GM12878 (cell line): Measurements from ENCODE around the gene SLC9A7. TPM values are rescaled to one million over a fixed set of nuclear protein-coding genes. Genes with fewer than 3 reads are reported as not detected.

Source experiments
- ATAC-seq: fragments of 200-7000 bp; cut with Tn5 transposase; 3 replicates; pipeline ENCODE4 v1.9.1; 2020; ENCODE audit warnings: mild to moderate bottlenecking, moderate library complexity
- BruUV-seq: library from RNA; stranded (reverse); fragments of 400-500 nt; replicated peaks from 2 replicates; lab custom pipeline; 2021; lab: Mats Ljungman, UMichigan
- CTCF ChIA-PET: fragments of 300-600 bp; sonication (Branson Sonifier 250); formaldehyde crosslinking; extraction: SDS; loops from one replicate; lab custom pipeline; 2021; ENCODE audit warnings: inconsistent platforms; lab: Yijun Ruan, JAX
- POLR2A ChIA-PET: fragments of 350-600 bp; formaldehyde crosslinking; extraction: SDS; loops from one replicate; lab custom pipeline; 2021; ENCODE audit warnings: inconsistent platforms; lab: Charles Lee
- RAD21 ChIA-PET: fragments of 300-600 bp; sonication (Branson Sonifier 250); formaldehyde crosslinking; loops from one replicate; lab custom pipeline; 2023; ENCODE audit warnings: antibody characterized with exemption; ENCODE audit not compliant: unreplicated experiment; lab: Charles Lee
- SMC1A ChIA-PET: fragments of 300-600 bp; sonication (Branson Sonifier 250); formaldehyde crosslinking; loops from one replicate; lab custom pipeline; 2023; ENCODE audit not compliant: unreplicated experiment, uncharacterized antibody; lab: Charles Lee
- DNase-seq: peaks from one replicate; pipeline ENCODE4 v3.0.0-alpha.2; 2011; ENCODE audit warnings: low read depth, low spot score
- FAIRE-seq: peaks from 3 replicates; lab custom pipeline; 2011; peaks lifted over from hg19 to GRCh38; lab: Jason Lieb, UNC
- H2AFZ ChIP-seq: 2 replicates; pipeline ENCODE4 v1.6.0; 2011; ENCODE audit warnings: low read depth, low read length, control low read depth; ENCODE audit not compliant: control insufficient read depth
- H3K27ac ChIP-seq: 2 replicates; pipeline ENCODE4 v1.5.1; 2011; ENCODE audit warnings: control low read depth; ENCODE audit not compliant: control insufficient read depth, insufficient read depth
- H3K27me3 ChIP-seq, 2 experiments: replicated peaks in 1 of 2; 2 replicates each; pipeline versions ENCODE4 v1.6.0 to v1.6.1; 2011; ENCODE audit warnings: low read length in 1 of 2; ENCODE audit not compliant: control insufficient read depth in 2 of 2, insufficient read depth in 2 of 2
- H3K36me3 ChIP-seq, 2 experiments: 2 replicates each; pipeline ENCODE4 v1.5.1; 2011; ENCODE audit warnings: low read length in 1 of 2; ENCODE audit not compliant: control insufficient read depth in 2 of 2, insufficient read depth in 2 of 2
- H3K4me1 ChIP-seq: 2 replicates; pipeline ENCODE4 v1.6.1; 2011; ENCODE audit warnings: mild to moderate bottlenecking, low read length, moderate library complexity, mixed read lengths; ENCODE audit not compliant: control insufficient read depth, insufficient read depth
- H3K4me2 ChIP-seq: 2 replicates; pipeline ENCODE4 v1.6.0; 2011; ENCODE audit warnings: control low read depth; ENCODE audit not compliant: control insufficient read depth, insufficient read depth
- H3K4me3 ChIP-seq: fragments of 200-600 bp; sonication (generic); 2 replicates; pipeline ENCODE4 v1.5.1; 2016
- H3K79me2 ChIP-seq: 2 replicates; pipeline ENCODE4 v1.6.0; 2011; ENCODE audit warnings: low read length; ENCODE audit not compliant: control insufficient read depth, insufficient read depth
- H3K9ac ChIP-seq: 2 replicates; pipeline ENCODE4 v1.8.0; 2011; ENCODE audit warnings: low read length, control low read depth, mixed read lengths; ENCODE audit not compliant: control insufficient read depth, insufficient read depth
- H3K9me3 ChIP-seq: replicated peaks from 3 replicates; pipeline ENCODE4 v1.5.1; 2011; ENCODE audit warnings: mild to moderate bottlenecking, low read length; ENCODE audit not compliant: control insufficient read depth, insufficient read depth
- H4K20me1 ChIP-seq: 2 replicates; pipeline ENCODE4 v1.6.0; 2011; ENCODE audit not compliant: control insufficient read depth, insufficient read depth
- CHD1 ChIP-seq: IDR thresholded peaks from 2 replicates; pipeline ENCODE4 v1.6.1; 2012; ENCODE audit warnings: low read depth, low read length, improper control_type of control experiment
- CHD2 ChIP-seq: IDR thresholded peaks from 2 replicates; pipeline ENCODE4 v1.6.1; 2011; ENCODE audit warnings: low read depth, low read length, improper control_type of control experiment, borderline replicate concordance
- CHD4 ChIP-seq: fragments of 200-600 bp; sonication (generic); IDR thresholded peaks from 2 replicates; pipeline ENCODE4 v1.6.1; 2016; ENCODE audit warnings: mild to moderate bottlenecking
- MTA3 ChIP-seq: IDR thresholded peaks from 2 replicates; pipeline ENCODE4 v1.6.1; 2012; ENCODE audit warnings: low read length, inconsistent platforms, borderline replicate concordance
- RAD51 ChIP-seq: fragments of 450-650 bp; IDR thresholded peaks from 2 replicates; pipeline ENCODE4 v1.6.1; 2016; ENCODE audit warnings: moderate library complexity, mild to moderate bottlenecking, inconsistent platforms
- REST ChIP-seq: IDR thresholded peaks from 2 replicates; pipeline ENCODE4 v1.6.1; 2012; ENCODE audit warnings: mild to moderate bottlenecking, low read depth, low read length
- SIN3A ChIP-seq: IDR thresholded peaks from 2 replicates; pipeline ENCODE4 v1.6.1; 2012; ENCODE audit warnings: low read depth, low read length, improper control_type of control experiment
- ZBTB4 ChIP-seq: fragments of 450-650 bp; formaldehyde crosslinking; IDR thresholded peaks from 2 replicates; pipeline ENCODE4 v1.4.0; 2022; ENCODE audit warnings: mild to moderate bottlenecking, moderate library complexity
- ZNF207 ChIP-seq: fragments of 450-650 bp; IDR thresholded peaks from 2 replicates; pipeline ENCODE4 v1.6.1; 2014; ENCODE audit warnings: antibody characterized with exemption, mild to moderate bottlenecking, borderline replicate concordance
- ZNF384 ChIP-seq: IDR thresholded peaks from 2 replicates; pipeline ENCODE4 v1.6.1; 2012; ENCODE audit warnings: low read depth, mild to moderate bottlenecking, low read length, improper control_type of control experiment, borderline replicate concordance
- WGBS: methylation state at CpG from one replicate; pipeline ENCODE4 v1.1.6; 2016; ENCODE audit warnings: low lambda C conversion rate; ENCODE audit not compliant: insufficient replicate concordance, insufficient coverage; ENCODE audit errors: missing lambda C conversion rate; 5-methylcytosine and 5-hydroxymethylcytosine counted together
- in situ Hi-C: fragments of 300-500 bp; cut with MboI; formaldehyde crosslinking; loops from 9 replicates; pipeline ENCODE4 v1.14.3; 2018; ENCODE audit warnings: mixed read lengths
- intact Hi-C: fragments of 100-400 bp; cut with micrococcal nuclease; formaldehyde crosslinking; loops from one replicate; pipeline ENCODE4 v1.14.2; 2022; ENCODE audit not compliant: unreplicated experiment
- polyA plus RNA-seq, 11 experiments: library from polyadenylated mRNA; depleted of rRNA in 4 of 11; unstranded in 6 of 11; stranded (reverse) in 5 of 11; fragments of >200 nt; fragmentation: Nextera tagmentation in 4 of 11; fragmentation: Illumina TruSeq in 1 of 11; extraction: Ambion mirVana in 4 of 11; extraction: Trizol in 1 of 11; gene quantifications; 1 replicate in 1 of 11; 2 replicates in 10 of 11; pipeline versions ENCODE4 v1.2.1 to v1.2.3, GENCODE V29; 2011 to 2016; ENCODE audit warnings: inconsistent platforms in 2 of 11, missing spikeins in 2 of 11, low read depth in 1 of 11
- total RNA-seq, 4 experiments: library from RNA; depleted of rRNA in 3 of 4; stranded (reverse); fragments of >200 nt in 3 of 4; fragmentation: Illumina TruSeq in 1 of 4; extraction: Trizol in 1 of 4; gene quantifications; 2 replicates each; pipeline versions ENCODE4 v1.2.1 to v1.2.3, GENCODE V29; 2013 to 2021
- TF ChIP-seq, protein P1 (sequence below): fragments of 450-650 bp; IDR thresholded peaks from 2 replicates; pipeline ENCODE4 v1.6.1; 2016; ENCODE audit warnings: mild to moderate bottlenecking, moderate library complexity, borderline replicate concordance

The SLC9A7 gene
- total and polyA plus RNA-seq, 10 of the 15 experiments (the other 5 are each of a cell fraction or from before 2014, with no cell fraction given), result 5.0 to 62.8 (median 30.5) TPM

DNA sequence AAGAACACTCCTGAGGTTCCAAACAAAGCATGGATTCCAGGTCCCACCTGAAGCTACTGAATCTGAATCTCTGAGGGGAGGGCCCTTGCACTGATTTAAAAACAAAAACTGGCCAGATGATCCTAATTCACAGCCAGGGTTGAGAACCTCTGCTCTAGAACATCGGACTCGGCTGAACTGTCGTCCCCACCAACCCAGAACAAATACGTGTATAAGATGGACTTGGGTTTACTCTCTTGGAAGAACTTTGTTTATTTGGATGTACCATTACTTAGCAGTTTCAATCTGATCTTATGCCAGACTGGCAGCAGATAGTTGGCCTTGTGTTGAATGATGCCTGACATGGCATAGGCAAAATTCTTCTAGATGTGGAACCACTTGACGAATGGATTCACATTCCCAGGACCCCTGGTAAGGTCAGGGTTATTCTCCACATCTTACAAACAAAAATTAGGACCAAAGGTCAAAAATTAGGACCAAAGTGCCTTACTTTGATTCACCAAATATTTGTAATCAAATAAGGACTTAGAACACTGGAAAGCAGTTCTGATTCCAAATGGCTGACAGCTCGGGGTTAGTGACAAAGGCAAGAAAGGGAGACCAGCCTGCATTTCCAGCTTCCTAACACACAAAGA, 156.3 kb downstream of the SLC9A7 start:
- no peak for FAIRE-seq
- intact Hi-C loops, result no loop called here

More for the DNA sequence above, 156.3 kb downstream of the SLC9A7 start:
- no peak overlapping the region for H3K27ac ChIP-seq
- BruUV-seq, result TSS peak; percentile 10
- H4K20me1 ChIP-seq, result no peaks in the 10 kb centered on the region
- CTCF ChIA-PET, result interaction anchor here (1.4 to 1.7 kb wide), 2 partner anchors 13 to 22 kb away, joined by 3 to 4 read pairs; no protein-coding TSS in a partner anchor
- WGBS, result 62% methylated on average over 6 of the region's 6 CpGs
- POLR2A ChIA-PET, result no interaction called here
- no peak overlapping the region for H3K4me3 ChIP-seq
- in situ Hi-C loops, result no loop called here
- H2AFZ ChIP-seq, result no peak overlapping the region
- ATAC-seq (no peak), DNase-seq (no peak)
- H3K9me3 ChIP-seq, result no peaks in the 10 kb centered on the region
- H3K9ac ChIP-seq, result no peak overlapping the region
- H3K4me2 ChIP-seq, result no peak overlapping the region
- H3K36me3 ChIP-seq, result no peaks in the 10 kb centered on the region; a peak in 2 of 4 replicates
- 0 out of 2 replicates have a peak, but pooled peaks cover 3% of the 10 kb centered on the region for H3K4me1 ChIP-seq
- RAD21 ChIA-PET, result interaction anchor here (0.8 to 1.2 kb wide), 2 partner anchors 15 to 26 kb away, joined by 3 to 4 read pairs; no protein-coding TSS in a partner anchor
- no peak for TF ChIP-seq CHD4
- no peak for TF ChIP-seq ZNF384
- no peak for TF ChIP-seq MTA3
- TF ChIP-seq REST, result no peak
- TF ChIP-seq ZBTB4 (CRISPR knock-in tag), result no peak
- TF ChIP-seq SIN3A, result no peak
- no peak for TF ChIP-seq RAD51
- TF ChIP-seq, protein P1, sequence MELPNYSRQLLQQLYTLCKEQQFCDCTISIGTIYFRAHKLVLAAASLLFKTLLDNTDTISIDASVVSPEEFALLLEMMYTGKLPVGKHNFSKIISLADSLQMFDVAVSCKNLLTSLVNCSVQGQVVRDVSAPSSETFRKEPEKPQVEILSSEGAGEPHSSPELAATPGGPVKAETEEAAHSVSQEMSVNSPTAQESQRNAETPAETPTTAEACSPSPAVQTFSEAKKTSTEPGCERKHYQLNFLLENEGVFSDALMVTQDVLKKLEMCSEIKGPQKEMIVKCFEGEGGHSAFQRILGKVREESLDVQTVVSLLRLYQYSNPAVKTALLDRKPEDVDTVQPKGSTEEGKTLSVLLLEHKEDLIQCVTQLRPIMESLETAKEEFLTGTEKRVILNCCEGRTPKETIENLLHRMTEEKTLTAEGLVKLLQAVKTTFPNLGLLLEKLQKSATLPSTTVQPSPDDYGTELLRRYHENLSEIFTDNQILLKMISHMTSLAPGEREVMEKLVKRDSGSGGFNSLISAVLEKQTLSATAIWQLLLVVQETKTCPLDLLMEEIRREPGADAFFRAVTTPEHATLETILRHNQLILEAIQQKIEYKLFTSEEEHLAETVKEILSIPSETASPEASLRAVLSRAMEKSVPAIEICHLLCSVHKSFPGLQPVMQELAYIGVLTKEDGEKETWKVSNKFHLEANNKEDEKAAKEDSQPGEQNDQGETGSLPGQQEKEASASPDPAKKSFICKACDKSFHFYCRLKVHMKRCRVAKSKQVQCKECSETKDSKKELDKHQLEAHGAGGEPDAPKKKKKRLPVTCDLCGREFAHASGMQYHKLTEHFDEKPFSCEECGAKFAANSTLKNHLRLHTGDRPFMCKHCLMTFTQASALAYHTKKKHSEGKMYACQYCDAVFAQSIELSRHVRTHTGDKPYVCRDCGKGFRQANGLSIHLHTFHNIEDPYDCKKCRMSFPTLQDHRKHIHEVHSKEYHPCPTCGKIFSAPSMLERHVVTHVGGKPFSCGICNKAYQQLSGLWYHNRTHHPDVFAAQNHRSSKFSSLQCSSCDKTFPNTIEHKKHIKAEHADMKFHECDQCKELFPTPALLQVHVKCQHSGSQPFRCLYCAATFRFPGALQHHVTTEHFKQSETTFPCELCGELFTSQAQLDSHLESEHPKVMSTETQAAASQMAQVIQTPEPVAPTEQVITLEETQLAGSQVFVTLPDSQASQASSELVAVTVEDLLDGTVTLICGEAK, result no peak
- TF ChIP-seq CHD2, result no peak
- TF ChIP-seq ZNF207, result no peak
- no peak for TF ChIP-seq CHD1
- H3K79me2 ChIP-seq, result no peaks in the 10 kb centered on the region
- SMC1A ChIA-PET, result interaction anchor here (1.3 to 1.7 kb wide), 2 partner anchors 8 to 9 kb away, joined by 3 to 5 read pairs; no protein-coding TSS in a partner anchor
- no peaks in the 10 kb centered on the region for H3K27me3 ChIP-seq
